ENCODE results near the gene LTO1. TPM values are rescaled to one million over a fixed set of nuclear protein-coding genes. Genes with fewer than 3 reads are reported as not detected.

Gene LTO1
- total RNA-seq, 1 donor: 19.0 TPM

- H3K4me3 ChIP-seq (ENCODE audit: low read depth, low read length): no peak overlapping the region
- TF ChIP-seq CTCF (IDR thresholded peaks at IDR 0.05; ENCODE audit: insufficient read depth, low read depth, low read length): no peak
- no peak for DNase-seq (ENCODE audit: low read depth)
These were observed 30.0 kb downstream of the LTO1 start for GRCh38 chr11:69644962-69645675.

GRCh38 chr11:69644071-69644961 lies 30.8 kb downstream of the LTO1 start:
- H3K4me3 ChIP-seq (ENCODE audit: low read depth, low read length): peak overlapping the region; percentile 36
- peak; percentile 94 for DNase-seq (ENCODE audit: low read depth)
- peak; percentile 34 for TF ChIP-seq CTCF (IDR thresholded peaks at IDR 0.05; ENCODE audit: insufficient read depth, low read depth, low read length)

- no peak for DNase-seq (ENCODE audit: low read depth)
- no peak for TF ChIP-seq CTCF (IDR thresholded peaks at IDR 0.05; ENCODE audit: insufficient read depth, low read depth, low read length)
- H3K4me3 ChIP-seq (ENCODE audit: low read depth, low read length): peak overlapping the region; percentile 36
These were observed 31.5 kb downstream of the LTO1 start for GRCh38 chr11:69643646-69644045.

GRCh38 chr11:69642913-69643632 lies 32.1 kb downstream of the LTO1 start:
- peak; percentile 81 for DNase-seq (ENCODE audit: low read depth)
- peak; percentile 83 for TF ChIP-seq CTCF (IDR thresholded peaks at IDR 0.05; ENCODE audit: insufficient read depth, low read depth, low read length)
- H3K4me3 ChIP-seq (ENCODE audit: low read depth, low read length): peak overlapping the region; percentile 88

- no peak for DNase-seq (ENCODE audit: low read depth)
These were observed 32.6 kb downstream of the LTO1 start for GRCh38 chr11:69642549-69642912.

More at GRCh38 chr11:69642549-69642912, 32.6 kb downstream of the LTO1 start:
- H3K4me3 ChIP-seq (ENCODE audit: low read depth, low read length): peak overlapping the region; percentile 88
- TF ChIP-seq CTCF (IDR thresholded peaks at IDR 0.05; ENCODE audit: insufficient read depth, low read depth, low read length): no peak

Data from fibroblast of villous mesenchyme (primary cell).